ENCODE results near the gene CLASP2.
"Not testable (repeated sequence)": the region's sequence is repeated elsewhere in the genome, so short reads cannot be mapped to it uniquely, and the experiment has no call there.

CLASP2 gene

GRCh38 chr3:33717866-33718594 is at the start of gene CLASP2:
Gene CLASP2, minus strand, starts transcription at chr3:33718254. Its CDS starts 252 bp downstream, at chr3:33718002.
- H3K4me3 Mint-ChIP-seq = no peak within 1 kb of the TSS
- TF ChIP-seq CTCF (IDR thresholded peaks at IDR 0.05) = no peak
- no peaks in the 10 kb centered on the region for H3K9me3 Mint-ChIP-seq
- peak within 1 kb of the TSS; percentile 91 for H3K27ac Mint-ChIP-seq
- H3K36me3 Mint-ChIP-seq (ENCODE audit: low read depth) = peaks cover 8% of the 10 kb centered on the region
- peak; percentile 86 for DNase-seq
- H3K27me3 Mint-ChIP-seq (ENCODE audit: low read depth, poor library complexity) = no peaks in the 10 kb centered on the region
- H3K4me1 Mint-ChIP-seq = peaks cover 6% of the 10 kb centered on the region

DNA sequence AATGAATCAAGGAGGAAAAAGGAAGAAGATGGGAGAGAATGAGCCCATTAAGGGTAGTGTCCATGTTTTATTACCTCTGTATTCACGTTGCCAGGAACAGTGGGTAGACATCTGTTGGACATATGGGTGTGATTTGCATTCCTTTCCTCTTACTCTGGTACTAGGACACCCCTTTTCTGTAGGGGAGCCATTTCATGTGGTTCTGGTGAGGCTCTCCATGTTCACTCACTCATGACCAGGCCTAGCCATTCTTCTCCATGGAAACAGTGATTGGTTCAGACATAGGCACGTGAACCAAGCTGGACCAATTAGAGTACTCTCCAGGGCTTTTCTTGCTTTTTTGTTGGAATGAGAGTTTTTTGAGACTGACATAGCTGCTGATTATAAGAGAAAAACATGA is 40.8 kb upstream of the CLASP2 start:
- no peaks in the 10 kb centered on the region for H3K27me3 Mint-ChIP-seq (ENCODE audit: low read depth, poor library complexity)
- TF ChIP-seq CTCF (IDR thresholded peaks at IDR 0.05) = no peak
- no peaks in the 10 kb centered on the region for H3K4me1 Mint-ChIP-seq
- no peaks in the 10 kb centered on the region for H3K36me3 Mint-ChIP-seq (ENCODE audit: low read depth)
- DNase-seq = no peak
- H3K9me3 Mint-ChIP-seq = peaks cover 43% of the 10 kb centered on the region
- no peak overlapping the region for H3K27ac Mint-ChIP-seq
- no peak overlapping the region for H3K4me3 Mint-ChIP-seq

GRCh38 chr3:33758281-33758680 is 40.2 kb upstream of the CLASP2 start:
- Mint-ChIP-seq H3K27ac (no peak overlapping the region), H3K9me3 (peaks cover 47% of the 10 kb centered on the region), H3K36me3 (ENCODE audit: low read depth) (no peaks in the 10 kb centered on the region), H3K4me1 (no peaks in the 10 kb centered on the region), H3K27me3 (ENCODE audit: low read depth, poor library complexity) (no peaks in the 10 kb centered on the region), H3K4me3 (no peak overlapping the region)
- no peak for TF ChIP-seq CTCF (IDR thresholded peaks at IDR 0.05)
- DNase-seq = no peak

DNA sequence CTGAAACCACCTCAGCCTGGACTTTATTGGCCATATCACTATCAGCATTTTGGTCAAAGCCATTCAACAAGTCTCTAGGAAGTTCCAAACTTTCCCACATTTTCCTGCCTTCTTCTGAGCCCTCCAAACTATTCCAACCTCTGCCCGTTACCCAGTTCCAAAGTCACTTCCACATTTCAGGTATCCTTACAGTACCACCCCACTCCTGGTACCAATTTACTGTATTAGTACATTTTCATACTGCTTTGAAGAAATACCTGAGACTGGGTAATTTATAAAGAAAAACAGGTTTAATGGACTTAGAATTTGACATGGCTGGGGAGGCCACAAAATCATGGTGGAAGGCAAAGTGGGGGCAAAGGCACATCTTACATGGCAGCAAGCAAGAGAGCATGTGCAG is 36.3 kb upstream of the CLASP2 start:
- not testable (repeated sequence) for H3K4me1 Mint-ChIP-seq; H3K27me3 Mint-ChIP-seq (ENCODE audit: low read depth, poor library complexity); H3K27ac Mint-ChIP-seq; H3K4me3 Mint-ChIP-seq; DNase-seq; H3K36me3 Mint-ChIP-seq (ENCODE audit: low read depth)
- H3K9me3 Mint-ChIP-seq = peaks cover 38% of the 10 kb centered on the region

DNA sequence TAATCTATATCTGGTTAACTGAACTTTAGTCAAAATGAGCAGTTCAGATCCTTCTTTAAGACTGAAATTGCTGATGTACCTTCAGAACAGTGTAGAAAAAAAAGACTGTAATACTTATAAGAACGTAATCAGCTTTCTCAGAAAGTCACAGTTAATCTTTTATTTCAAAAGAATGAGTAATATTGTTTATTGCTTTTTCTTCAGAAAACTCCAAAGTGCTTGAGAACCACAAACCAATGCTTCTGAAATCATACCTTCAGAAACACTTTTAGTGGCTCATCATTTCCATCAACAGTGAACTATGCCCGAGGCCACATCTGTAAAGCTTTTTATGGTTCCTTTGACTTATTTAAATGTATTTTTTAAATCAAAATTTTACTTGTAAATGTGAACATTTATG is 33.3 kb upstream of the CLASP2 start:
- H3K27ac Mint-ChIP-seq = no peak overlapping the region
- DNase-seq = no peak
- no peak for TF ChIP-seq CTCF (IDR thresholded peaks at IDR 0.05)
- no peaks in the 10 kb centered on the region for H3K36me3 Mint-ChIP-seq (ENCODE audit: low read depth)
- H3K4me3 Mint-ChIP-seq = no peak overlapping the region
- H3K27me3 Mint-ChIP-seq (ENCODE audit: low read depth, poor library complexity) = no peaks in the 10 kb centered on the region
- H3K4me1 Mint-ChIP-seq = no peaks in the 10 kb centered on the region
- peaks cover 26% of the 10 kb centered on the region for H3K9me3 Mint-ChIP-seq

- H3K36me3 Mint-ChIP-seq (ENCODE audit: low read depth) = no peaks in the 10 kb centered on the region
- no peak for TF ChIP-seq CTCF (IDR thresholded peaks at IDR 0.05)
Observed at GRCh38 chr3:33750211-33750548, 32.1 kb upstream of the CLASP2 start.

More at GRCh38 chr3:33750211-33750548, 32.1 kb upstream of the CLASP2 start:
- DNase-seq = no peak
- H3K27me3 Mint-ChIP-seq (ENCODE audit: low read depth, poor library complexity) = no peaks in the 10 kb centered on the region
- no peaks in the 10 kb centered on the region for H3K4me1 Mint-ChIP-seq
- no peak overlapping the region for H3K27ac Mint-ChIP-seq
- H3K4me3 Mint-ChIP-seq = no peak overlapping the region
- H3K9me3 Mint-ChIP-seq = peaks cover 17% of the 10 kb centered on the region

Data from nephron progenitor cell (in vitro differentiated cells).